Fibroblast of gingiva (primary cell): ENCODE data around the gene SMIM36.
A peak's percentile ranks its signal among the peaks of the same experiment; 100 is the strongest.

ENCODE experiments used
- DNase-seq: peaks from one replicate; pipeline ENCODE4 v3.0.0-alpha.2; 2011; ENCODE audit warnings: low read depth

Gene SMIM36

DNA sequence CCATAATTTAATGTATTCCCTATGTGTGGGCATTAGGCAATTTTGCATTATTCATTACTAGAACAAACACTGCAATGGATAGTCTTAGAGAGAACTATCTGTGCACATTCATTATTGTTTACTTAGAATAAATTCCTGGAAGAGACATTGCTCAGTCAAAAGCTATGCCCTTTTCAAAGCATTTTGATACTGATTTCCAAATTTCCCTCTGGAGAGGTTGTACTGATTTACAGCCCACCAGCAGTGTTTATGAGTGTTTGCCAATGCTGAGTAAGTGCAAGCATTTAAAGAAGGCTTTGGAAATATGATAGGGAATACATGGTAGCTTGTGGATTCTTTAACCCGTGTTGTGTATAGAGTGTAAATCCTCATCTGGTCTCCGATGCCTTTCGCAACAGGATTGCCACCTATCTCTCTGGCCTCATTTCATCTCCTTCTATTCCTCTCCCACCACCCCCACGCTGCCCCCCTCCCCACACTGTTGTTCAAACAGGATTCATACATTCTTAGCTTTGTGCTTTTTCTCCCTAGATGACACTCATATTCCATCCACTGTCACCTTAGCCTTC, 56.3 kb downstream of the SMIM36 start:
- peak; percentile 98 for DNase-seq

DNA sequence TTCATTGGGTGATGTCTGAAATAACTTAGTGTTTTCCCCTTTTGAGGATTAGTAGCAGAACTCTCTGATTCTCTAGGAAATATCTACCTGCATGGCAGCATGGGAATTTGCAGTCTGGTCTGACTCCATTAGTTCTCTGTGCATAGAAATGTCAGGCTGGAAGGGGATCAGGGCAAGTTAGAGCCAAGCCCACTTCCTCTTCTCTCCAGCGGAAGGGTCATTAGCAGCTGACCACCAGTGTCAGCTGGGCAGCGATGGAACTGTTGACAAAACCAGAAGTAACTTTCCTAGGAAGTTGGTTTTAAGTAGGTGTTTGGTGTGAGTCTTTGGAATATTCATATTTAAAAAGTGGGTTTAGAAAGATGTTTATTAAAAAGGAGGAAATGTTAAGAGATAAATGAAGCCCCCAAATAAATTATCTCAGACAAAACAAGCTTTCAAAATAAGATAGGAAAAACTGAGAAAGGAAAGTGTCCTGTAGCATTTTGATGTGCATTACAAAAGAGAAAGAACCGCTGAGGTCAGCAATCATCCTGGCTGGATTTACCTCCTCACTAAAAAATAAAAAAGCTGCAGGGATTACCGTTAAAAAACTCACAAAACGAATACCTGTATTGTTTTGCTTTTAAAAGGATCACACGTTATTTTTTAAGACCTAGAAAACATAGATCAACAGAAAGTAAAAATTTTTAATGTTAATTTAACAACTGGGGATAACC, 57.3 kb downstream of the SMIM36 start:
- DNase-seq: no peak

DNA sequence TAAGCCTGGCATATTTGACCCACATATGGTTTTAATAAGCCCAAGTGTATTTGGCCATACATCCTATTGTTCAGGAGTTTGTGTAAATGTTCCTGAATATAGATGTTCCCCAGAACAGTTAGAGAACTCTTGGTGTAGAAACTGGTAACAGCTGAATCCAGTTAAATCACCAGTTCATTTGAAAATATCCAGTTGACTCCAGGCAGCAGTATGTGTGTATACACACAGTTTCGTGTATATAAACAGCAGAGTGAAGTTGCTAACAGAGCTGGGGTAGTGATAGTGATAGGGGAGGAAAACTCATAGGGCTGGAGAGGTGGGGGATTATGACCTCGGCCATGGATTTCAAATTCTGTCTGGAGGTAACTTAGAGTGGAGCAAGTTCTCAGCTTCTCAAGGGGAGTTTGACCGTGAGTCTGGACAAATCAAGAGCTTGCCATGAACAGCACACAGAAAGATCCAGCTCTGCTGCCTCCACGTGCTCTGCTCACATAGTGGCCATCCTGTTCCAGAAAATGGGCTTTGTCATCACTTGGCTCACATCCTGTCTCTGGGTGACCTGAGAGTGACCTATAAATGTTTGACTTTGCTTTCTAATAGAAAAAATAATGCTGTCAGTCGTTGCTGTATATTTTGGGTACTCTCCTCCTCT, 59.0 kb downstream of the SMIM36 start:
- DNase-seq: peak; percentile 94

DNA sequence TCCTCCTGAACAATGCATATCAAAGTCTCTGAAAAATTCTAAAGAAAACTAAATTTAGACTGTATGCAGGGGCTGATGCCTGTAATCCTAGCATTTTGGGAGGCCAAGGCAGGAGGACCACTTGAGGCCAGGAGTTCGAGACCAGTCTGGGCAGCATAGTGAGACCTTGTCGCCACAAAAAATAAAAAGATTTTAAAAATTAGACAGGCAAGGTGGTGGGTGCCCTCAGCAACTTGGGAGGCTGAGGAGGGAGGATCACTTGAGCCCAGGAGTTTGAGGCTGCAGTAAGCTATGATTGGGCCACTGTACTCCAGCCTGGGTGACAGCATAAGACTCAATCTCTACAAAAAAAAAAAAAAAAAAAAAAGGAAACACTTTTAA, 59.5 kb downstream of the SMIM36 start:
- DNase-seq: no peak

DNA sequence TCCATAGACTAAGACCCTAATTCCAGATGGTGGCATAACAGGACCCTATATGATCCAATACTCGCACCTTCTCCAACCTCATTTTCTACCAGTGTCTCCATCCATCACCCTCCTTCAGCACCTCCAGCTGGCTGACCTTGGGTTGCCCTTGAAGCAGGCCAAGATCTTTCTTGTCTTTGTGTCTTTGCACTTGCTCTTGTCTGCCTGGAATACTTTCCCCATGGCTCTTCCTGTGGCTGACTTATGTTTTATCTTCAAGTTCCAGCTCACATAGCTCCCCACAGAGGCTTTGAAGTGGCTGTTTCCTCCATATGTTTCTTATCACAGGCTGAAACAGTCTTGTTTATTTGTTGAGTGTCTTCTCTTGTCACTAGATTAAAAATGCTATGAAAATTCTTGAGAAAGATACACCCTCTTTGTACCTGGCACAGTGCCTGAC, 60.0 kb downstream of the SMIM36 start:
- peak; percentile 71 for DNase-seq

DNA sequence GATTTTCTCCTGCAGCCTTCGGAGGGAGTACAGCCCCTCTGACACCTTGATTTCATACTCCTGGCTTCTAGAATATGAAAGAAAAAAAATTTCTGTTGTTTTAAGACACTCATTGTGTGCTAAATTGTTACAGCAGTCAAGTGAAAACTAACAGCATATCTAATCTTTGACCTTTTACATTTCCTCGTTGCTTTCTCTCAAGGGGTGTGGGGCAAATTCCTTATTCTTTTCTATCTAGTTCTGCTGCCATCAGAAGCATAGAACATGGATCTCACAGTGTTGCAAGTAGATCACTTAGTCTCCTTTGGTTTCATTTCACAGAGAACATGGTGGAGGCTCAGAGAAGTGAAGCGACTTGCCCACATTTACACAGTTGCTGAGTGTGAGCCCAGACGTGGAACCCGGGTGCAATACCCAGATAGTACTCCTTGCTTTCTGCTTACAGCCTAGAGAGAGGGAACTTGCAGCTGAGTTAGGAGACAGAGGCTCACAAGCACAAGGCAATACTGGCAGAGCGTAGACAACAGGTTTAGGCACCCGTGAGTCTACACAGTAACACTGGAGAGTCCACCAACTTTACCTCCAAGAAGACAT, 60.9 kb downstream of the SMIM36 start:
- DNase-seq: no peak

DNA sequence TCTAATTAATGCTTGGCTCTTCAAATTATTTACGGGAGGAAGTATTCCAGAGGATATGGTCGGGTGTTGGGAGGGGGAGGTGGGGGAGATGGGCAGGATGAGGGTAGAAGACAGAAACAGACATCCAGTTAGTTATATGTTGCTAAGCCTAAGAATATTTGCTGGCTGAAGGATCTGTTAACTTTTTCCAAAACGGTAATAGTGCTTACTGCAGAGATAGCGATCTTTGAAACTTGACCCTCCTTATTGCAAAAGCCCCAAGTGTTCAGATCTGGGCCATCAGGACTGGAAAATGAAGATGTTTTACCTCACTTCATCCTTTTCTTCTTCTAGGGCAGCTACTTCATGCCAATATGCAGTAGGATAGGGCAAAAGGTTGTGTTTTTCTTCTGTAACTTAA, 62.6 kb downstream of the SMIM36 start:
- peak; percentile 76 for DNase-seq

DNA sequence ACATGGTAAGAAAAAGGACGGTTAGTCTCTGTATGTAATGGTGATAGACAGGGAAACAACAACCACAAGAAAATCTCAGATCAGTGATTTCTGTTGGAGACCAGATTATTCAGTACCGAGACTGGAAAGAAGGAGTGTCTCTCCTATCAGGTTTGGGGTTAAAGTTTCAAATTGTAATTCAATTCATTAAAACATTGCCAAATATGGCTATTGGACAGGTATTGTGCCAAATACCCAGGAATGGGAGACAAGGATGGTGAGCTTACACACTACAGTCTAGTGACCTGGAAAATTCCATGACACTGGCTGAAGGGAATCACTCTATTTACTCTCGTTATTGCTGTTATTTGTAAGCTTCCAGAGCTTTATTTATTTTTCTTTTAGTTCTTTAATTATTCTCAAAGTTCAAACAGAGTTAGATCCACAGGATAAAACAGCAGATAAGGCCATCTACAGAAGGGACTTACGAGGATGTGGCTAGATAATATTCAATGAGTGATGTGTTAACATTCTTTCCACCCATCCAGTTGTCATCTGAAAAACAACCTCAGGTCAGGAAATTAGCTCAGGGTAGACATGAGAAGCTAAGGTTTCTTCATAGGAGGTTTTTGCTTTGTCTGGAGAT, 64.6 kb downstream of the SMIM36 start:
- no peak for DNase-seq

DNA sequence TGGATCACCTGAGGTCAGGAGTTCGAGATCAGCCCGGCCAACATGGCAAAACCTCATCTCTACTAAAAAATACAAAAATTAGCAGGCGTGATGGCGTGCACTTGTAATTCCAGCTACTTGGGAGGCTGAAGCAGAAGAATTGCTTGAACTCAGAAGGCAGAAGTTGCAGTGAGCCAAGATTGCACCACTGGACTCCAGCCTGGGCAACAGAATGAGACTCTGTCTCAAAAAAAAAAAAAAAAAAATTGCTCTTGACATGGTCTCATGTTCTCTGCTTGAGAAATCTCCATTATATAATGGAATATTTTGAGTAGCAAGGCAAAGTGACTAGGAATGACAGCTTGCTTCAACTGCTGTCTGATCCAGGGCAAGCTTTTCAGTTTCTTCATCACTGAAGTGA, 65.2 kb downstream of the SMIM36 start:
- DNase-seq: peak; percentile 64

DNA sequence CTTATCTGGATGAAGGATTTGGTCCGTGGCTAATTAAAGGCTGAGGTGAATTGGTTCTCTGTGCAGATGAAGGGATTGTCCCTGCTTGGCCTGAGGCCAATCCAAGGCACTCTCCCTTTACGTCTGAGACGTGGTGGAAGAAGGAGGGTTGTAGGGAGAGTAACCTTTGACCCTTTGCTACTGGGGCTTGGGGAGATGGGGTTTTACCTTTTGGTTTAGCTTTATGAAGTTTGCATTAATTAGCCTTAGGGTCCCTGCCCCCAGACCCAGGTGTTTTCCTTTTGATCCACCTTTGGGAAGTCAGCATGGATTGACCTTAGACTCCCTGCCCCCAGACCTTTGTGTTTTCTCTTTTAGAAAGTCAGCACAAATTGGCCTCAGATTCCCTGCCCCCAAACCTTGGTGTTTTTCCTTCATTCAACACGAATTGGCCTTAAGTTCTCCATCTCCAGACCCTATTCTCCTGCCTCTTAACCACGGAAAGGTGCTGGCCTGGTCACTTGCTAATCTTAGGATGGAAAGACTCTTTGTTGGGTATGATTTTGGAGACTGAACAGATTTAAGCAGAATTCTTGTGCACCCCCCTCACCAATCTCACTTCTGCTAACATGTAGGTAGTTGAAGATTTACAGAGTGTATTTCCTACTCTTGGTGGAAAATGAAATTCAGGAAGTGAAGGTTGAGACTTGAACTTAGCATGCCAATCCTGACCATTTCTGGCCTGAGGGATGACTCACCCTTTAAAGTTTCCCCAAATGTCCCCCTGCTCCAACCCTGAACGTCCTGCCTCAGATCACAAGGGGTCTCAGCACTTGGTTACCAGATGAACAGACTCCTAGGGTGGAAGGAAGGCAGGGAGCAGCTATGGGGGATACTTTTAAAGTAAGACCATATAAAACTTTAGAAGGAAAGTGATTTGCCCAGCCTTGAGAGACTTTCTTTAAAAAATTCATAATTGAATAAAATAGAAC, 66.5 kb downstream of the SMIM36 start:
- peak; percentile 33 for DNase-seq

DNA sequence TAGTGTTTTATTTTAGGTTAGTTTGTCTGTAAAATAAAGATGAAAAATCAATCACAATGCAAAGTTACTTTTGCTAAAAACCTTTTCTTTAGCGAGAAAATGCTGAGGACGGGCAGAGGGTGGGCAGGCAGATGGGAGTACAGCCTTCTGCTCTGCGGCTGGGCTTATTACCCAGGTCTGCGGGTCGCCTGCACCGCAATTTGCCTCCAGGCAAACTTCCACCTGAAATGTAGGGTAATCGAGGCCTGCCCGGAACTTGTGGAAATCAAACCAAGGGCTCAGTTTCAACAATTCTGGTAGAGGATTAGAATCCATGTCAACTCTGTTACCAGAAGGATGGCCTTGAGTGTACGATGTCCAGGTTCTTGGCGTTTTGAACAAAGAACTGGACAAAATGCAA, 67.3 kb downstream of the SMIM36 start:
- no peak for DNase-seq

DNA sequence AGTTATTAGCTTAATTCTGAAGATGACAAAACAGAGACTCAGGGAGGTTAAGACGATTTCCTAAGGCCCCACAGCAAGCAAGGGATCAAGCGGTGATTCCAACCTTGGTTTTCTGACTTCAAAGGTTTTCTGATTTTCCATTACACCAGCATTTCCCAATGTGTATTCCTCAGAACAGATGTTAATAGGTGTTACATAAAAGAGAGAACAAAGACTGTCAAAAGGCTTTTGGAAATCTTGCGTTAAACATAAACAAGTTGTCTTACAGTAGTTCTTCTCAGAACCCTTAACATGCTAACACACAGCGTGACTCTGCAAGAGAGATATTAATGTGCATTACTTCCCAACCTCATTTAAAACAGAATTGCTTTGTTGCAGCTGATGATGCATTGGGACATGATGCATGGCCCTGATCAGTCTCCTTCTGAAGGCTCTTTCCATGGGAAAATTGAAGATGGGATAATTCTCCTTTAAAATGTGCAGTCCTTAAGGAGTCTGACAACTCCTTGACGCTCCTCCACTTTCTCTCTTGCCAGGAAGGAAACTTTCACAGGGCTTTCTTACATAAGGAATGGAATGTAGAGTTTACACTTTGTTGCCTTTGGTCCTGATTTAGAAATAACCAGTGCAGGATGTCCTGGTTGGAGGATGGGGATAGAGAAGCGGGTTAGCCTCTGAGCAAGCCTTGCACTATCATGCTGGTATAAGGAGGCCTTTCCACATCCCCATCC, 68.1 kb downstream of the SMIM36 start:
- peak; percentile 66 for DNase-seq

DNA sequence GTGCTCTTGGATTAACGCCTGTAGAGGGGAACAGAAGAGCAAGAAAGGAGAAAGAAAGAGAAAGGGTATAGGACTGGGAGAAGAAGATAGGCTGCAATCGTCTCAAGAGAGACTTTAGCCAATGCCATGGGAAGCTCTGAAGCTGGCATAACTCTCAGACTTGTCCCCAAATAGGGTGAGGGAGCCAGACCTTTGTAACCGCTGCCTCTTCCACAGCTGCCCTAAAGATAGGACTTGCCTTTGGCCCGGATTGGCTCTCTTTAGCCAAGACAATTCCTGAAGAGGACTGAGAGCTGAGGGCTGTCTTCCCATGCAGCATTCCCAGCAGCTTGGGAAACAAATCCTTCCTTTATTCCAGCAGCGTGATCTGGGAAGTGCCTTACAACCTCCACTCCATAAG, 68.8 kb downstream of the SMIM36 start:
- no peak for DNase-seq

DNA sequence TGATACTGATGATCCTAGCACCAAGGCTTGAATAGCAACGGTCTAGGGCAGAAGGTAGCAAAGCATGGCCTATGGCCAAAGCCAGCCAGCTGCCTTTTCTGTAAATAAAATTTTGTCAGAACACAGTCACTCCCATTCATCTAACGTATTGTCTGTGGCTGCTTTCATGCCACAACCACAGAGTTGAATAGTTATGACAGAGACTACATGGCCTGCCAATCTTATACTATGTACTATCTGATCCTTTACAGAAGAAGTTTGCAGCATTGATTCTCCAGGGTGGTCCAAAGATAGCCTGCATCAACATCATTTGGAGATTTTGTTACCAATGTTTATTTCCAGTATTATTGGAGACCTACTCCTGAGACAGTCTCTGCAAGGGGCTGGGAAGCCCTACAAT, 69.7 kb downstream of the SMIM36 start:
- DNase-seq: no peak

DNA sequence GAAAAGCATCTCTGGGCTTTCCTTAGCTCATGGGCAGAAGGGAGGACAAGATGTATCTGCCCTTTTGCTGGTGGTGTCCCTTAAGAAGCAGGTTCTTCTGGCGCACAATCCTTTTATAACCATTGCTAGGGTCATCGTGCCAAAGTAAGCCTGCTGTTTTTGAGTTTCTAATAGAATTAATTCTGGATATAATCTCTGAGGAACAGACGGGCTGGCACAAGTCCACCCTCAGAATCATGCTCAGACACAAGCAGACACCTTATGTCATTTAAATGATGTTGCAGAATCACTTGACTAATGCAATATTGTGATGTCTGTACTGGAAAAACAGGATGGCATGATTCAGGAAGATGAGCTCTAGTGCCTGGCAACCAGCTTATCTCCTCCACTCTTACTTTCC, 70.9 kb downstream of the SMIM36 start:
- DNase-seq: no peak

DNA sequence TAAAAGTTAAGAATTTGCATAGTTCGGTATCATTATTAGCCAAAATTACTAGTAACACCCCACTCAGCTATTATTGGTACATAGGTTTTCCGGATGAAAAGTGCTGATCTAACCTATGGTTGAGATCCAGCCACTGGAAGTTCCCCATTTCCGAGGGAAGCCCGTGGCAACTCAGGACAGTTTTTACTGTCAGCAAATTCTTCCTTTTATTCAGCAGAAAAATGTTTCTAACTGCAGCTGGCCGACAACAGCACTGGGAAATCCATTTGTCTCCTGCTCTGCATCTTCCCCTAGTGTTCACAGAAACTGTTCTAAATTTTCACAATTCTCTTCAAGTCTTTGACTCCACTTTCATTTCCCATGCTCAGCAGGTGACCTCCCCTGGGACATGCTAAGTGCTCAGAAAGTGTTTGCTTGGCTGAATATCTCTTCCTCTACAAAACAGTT, 74.1 kb downstream of the SMIM36 start:
- DNase-seq: no peak

DNA sequence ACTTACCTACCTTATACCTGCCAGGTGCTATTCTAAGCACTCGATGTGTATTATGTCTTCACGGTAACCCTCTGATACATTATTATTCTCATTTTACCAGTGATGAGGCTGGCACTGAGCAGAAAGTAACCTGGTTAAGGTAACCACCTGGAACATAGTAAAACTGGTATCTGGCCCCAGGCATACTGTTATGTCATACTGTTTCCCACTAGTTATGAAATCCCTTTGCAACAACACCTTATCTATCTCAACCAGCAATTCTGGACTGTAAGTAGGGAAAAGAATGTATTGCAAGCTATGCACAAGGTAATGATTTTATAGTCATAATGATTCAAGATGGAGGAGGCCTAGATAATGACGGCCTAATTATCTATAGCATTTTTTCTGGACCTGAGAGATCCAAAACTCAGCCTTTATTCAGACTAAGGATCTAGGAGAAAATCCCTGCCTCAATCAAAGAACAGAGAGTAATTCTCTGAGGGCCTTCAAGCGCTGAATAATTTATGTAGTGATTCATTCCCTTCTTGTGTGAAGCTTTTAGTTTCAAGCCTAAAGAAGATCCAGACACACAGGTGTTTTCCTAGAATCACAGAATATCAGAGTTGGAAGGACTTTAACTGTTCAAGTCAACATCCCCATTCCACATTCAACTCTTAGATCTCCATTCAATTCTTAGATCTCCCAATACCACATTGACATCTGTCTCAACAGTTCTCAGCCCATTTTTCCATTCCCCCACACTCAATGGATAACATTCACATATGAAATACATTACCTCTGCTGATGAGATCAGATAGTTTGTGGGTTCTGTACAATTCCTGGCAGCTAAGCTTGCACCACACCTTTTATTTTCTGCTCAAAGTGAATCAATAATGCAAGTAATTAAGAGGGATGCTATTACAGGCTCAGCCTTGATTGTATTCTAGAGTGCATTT, 74.8 kb downstream of the SMIM36 start:
- DNase-seq: no peak

DNA sequence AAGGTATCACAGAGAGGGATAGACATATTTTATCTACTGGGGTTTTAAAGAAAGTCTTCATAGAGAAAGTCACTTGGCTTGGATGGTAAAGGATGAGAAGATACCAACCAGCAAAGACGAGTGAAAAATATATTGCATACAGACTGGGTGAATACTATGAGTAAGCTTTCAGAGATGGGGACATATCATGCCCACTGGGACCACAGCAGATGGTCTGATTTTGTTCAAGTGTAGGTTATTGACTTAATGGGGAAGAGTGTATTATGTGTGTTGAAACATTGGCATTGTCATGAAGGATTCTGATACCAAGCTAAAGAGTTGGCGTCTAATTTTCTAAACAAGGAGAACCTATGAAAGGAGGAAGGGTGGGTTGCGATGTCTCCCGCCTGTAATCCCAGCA, 75.8 kb downstream of the SMIM36 start:
- peak; percentile 58 for DNase-seq

DNA sequence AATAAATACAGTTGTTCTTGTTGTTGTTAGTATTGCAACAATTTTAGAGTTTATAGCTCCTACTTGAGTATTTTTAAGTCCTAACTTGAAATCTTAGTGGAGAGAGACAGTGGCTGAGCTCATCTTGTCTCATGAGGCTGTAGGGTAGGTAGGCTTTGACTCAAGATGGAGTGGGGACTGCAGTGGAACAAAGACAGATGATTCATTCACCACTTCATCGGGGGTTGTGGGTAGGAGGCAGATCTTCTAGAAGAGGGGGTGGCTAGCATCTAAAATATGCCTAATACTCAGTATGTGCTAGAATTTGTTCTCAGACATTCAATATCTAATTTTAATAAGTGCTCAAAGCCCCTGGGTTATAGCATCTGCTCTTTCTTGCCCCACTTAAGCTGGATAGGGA, 76.5 kb downstream of the SMIM36 start:
- DNase-seq: no peak
